ENCODE measurements around the gene OR2T29.
"Not testable (repeated sequence)": the region's sequence is repeated elsewhere in the genome, so short reads cannot be mapped to it uniquely, and the experiment has no call there.

- TF ChIP-seq POLR2A, CTCF (IDR thresholded peaks at IDR 0.05): not testable (repeated sequence)
Measured at GRCh38 chr1:248573856-248574255, 11.3 kb upstream of the OR2T29 start.

Data from esophagus squamous epithelium (tissue), 4 donors.